WI38 (cell line): Measurements from ENCODE around the gene H2BW2.
"Not testable (repeated sequence)": the region's sequence is repeated elsewhere in the genome, so short reads cannot be mapped to it uniquely, and the experiment has no call there.

Experiments
- H3K4me3 ChIP-seq: 2 replicates; pipeline ENCODE4 v1.5.1; 2011; ENCODE audit warnings: low read depth, mild to moderate bottlenecking, control low read depth, low read length
- TF ChIP-seq, protein P1 (sequence below): IDR thresholded peaks from 2 replicates; pipeline ENCODE4 v1.5.1; 2012; ENCODE audit warnings: low read depth, mild to moderate bottlenecking, control low read depth, low read length

Gene H2BW2

DNA sequence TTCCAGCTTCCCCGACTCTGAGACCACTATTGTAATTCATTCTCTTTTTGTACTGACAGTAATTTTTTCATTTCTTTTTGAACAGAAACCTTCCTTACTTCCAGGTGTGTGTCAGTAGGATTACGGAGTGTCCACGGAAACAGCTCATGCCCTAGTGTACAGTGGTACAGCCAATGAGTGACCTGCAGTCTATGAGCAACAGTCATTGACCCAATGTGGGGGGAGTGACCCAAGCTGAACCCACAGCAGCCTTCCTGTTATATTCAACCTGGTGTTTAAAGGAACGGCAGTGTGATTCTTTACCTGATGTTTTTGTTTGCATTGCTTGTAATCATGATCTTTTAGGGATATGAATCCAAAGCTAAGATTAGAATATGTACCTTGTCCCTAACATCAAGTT lies 1.2 kb downstream of the H2BW2 start:
- TF ChIP-seq, protein P1, sequence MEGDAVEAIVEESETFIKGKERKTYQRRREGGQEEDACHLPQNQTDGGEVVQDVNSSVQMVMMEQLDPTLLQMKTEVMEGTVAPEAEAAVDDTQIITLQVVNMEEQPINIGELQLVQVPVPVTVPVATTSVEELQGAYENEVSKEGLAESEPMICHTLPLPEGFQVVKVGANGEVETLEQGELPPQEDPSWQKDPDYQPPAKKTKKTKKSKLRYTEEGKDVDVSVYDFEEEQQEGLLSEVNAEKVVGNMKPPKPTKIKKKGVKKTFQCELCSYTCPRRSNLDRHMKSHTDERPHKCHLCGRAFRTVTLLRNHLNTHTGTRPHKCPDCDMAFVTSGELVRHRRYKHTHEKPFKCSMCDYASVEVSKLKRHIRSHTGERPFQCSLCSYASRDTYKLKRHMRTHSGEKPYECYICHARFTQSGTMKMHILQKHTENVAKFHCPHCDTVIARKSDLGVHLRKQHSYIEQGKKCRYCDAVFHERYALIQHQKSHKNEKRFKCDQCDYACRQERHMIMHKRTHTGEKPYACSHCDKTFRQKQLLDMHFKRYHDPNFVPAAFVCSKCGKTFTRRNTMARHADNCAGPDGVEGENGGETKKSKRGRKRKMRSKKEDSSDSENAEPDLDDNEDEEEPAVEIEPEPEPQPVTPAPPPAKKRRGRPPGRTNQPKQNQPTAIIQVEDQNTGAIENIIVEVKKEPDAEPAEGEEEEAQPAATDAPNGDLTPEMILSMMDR = no peak
- H3K4me3 ChIP-seq = no peak overlapping the region

- H3K4me3 ChIP-seq = no peak overlapping the region
- TF ChIP-seq, protein P1 = no peak
Measured at GRCh38 chrX:104045642-104046041, 5.9 kb downstream of the H2BW2 start.

DNA sequence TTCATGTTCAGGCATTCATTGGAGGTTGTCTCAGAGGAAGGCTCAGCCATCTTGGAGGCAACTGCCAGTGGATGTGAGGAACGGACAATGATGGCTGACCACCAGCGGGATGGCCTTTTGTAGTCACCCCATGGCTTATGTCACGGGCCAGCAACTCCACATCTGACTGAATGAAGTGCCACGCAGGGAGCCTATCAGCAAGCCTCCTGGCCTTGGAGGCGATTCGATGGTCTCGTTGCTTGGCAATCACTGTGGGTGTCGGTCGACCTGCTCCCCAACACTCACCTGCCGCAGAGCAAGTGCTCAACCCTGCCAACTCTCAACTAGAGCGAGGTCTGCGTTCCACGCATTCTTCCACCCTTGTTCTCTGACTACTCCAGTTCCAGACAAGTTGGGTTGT lies 7.4 kb downstream of the H2BW2 start:
- TF ChIP-seq, protein P1 = no peak
- H3K4me3 ChIP-seq = no peak overlapping the region

DNA sequence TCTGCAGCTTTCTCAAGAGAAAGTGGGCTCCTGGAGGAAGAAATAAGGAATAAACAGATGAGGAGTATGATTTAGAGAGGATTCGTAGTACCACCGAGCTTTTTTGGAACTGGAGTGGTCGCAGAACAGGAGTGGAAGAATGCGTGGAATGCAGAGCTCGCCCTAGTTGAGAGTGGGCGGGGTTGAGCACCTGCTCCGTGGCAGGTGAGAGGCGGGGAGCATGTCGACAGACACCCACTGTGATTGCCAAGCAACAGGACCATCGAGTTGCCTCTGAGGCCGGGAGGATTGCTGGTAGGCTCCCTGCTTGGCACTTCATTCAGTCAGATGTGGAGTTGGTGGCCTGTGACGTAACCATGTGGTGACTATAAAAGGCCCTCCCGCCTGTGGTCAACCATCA lies 15.2 kb downstream of the H2BW2 start:
- H3K4me3 ChIP-seq = not testable (repeated sequence)

- H3K4me3 ChIP-seq = not testable (repeated sequence)
Measured at GRCh38 chrX:104062636-104063035, 22.9 kb downstream of the H2BW2 start.

- H3K4me3 ChIP-seq = not testable (repeated sequence)
Measured at GRCh38 chrX:104075778-104076445, 36.2 kb downstream of the H2BW2 start, which contains the start of gene TMSB15C. Gene TMSB15C, minus strand, starts transcription at chrX:104076236.

DNA sequence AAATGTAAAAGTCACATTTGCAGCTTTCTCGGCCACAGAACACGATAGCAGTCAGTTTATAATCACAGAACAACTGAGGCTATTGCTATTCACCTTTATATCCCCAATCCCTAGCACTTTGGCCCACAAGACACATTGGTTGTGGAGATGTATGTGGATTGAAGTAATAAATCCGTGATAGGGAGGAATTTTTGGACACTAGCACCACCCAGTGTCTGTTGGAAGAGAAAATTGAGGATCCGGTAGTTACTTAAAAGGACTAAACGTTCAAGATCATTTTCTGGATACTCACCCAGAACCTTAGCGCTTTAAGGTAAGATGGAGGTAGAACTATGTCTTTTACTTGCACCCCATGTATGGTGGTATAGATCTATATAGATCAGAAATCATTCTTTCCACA lies 38.1 kb downstream of the H2BW2 start:
- H3K4me3 ChIP-seq = not testable (repeated sequence)

DNA sequence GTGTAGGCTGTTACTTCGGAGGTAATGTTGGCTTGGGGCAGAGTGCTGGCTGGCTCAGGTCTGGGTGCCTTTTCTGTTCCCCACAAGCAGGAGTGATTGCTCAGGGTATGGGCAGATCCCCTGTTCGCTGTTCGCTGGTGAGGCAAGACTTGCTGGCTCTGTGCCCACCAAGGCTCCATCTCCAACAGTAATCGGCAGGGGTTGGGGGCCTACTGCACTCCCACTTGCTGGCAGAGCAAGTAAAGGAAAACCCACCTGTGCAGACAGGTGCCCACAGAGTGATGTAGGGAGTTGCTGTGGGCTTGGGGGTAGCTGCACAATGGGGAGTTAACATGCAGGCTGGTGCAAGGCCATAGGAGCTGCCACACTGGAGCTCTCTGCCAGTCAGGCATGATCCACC lies 44.3 kb downstream of the H2BW2 start:
- no peak overlapping the region for H3K4me3 ChIP-seq
- TF ChIP-seq, protein P1 = no peak

DNA sequence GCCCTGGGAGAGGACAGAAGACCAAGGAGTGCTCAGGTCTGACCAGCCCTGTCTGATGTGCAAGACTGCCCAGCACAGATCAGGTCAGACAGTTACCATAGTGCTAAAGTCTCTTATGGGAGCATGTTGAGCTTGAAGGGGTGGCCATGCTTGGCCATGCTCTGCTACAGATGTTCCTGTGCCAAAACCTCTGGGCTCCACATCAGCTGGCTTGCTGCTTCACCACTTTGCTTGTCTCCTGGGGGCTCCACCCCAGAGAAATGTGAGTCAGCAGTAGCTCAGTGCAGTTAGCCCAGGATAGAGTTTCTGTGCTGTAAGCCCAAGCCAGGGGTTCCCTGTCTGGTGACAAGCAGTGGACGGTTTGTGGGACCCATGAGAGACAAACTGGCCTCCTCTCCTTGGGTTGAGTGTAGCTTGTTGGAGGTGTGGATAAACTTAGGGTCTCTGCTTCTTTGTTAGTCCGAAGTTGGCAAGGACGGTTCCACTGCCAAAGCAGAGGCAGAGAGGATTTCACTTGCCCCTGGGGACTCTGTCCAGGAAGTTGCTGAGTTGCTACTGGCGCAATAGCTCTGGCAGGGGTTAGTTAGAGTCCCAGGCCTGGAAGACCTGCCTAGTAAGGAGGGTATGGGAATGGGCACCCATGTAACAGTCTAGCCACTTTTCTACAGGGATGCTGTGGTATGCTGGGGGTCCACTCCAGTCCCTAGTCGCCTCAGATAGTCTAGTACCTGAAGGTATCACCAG lies 45.0 kb downstream of the H2BW2 start:
- no peak overlapping the region for H3K4me3 ChIP-seq
- TF ChIP-seq, protein P1 = no peak
